IMR-90 (cell line): ENCODE data around the gene IL22.

ENCODE experiments used
- CEBPB ChIP-seq: IDR thresholded peaks from 2 replicates; pipeline ENCODE4 v1.6.1; 2012; ENCODE audit warnings: low read depth, low read length, improper control_type of control experiment
- MAFK ChIP-seq: IDR thresholded peaks from 2 replicates; pipeline ENCODE4 v1.6.1; 2012; ENCODE audit warnings: low read depth, low read length, improper control_type of control experiment
- MAZ ChIP-seq: IDR thresholded peaks from 2 replicates; pipeline ENCODE4 v1.6.1; 2012; ENCODE audit warnings: low read depth, mild to moderate bottlenecking, low read length, improper control_type of control experiment, moderate library complexity, borderline replicate concordance
- NFE2L2 ChIP-seq: fragments of 150-350 bp; IDR thresholded peaks from 2 replicates; pipeline ENCODE4 v1.6.1; 2016; ENCODE audit warnings: low read depth, mild to moderate bottlenecking, low read length
- POLR2A ChIP-seq: IDR thresholded peaks from 2 replicates; pipeline ENCODE4 v1.6.1; 2012; ENCODE audit warnings: mild to moderate bottlenecking, low read depth, low read length
- SMC3 ChIP-seq: fragments of 150-350 bp; IDR thresholded peaks from 2 replicates; pipeline ENCODE4 v1.6.1; 2016; ENCODE audit warnings: low read depth, mild to moderate bottlenecking, antibody characterized with exemption, low read length, moderate library complexity
- TF ChIP-seq, protein P1 (sequence below): conservative IDR thresholded peaks from 2 replicates; pipeline ENCODE4 v1.5.1; 2012; ENCODE audit warnings: mild to moderate bottlenecking, low read depth, low read length, improper control_type of control experiment

DNA sequence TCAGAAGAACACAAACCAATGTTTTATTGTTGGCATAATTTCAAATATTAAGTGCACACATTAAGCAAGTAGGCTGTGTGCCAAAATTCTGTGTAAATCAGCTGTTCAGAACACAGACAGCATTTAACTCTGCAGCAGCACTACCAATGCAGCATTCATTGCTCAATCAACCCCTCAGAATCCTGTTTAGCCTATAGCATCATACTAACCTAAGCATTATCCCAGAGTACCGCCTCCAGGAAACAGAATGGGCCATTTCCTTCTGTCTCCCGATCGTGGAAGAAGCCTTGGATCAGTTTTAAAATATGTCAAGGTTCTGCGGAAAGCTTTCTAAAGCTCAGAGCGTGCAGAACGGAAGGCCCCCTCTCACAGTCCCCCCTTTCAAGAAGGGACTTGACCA is 31.1 kb downstream of the IL22 start:
- TF ChIP-seq, protein P1, sequence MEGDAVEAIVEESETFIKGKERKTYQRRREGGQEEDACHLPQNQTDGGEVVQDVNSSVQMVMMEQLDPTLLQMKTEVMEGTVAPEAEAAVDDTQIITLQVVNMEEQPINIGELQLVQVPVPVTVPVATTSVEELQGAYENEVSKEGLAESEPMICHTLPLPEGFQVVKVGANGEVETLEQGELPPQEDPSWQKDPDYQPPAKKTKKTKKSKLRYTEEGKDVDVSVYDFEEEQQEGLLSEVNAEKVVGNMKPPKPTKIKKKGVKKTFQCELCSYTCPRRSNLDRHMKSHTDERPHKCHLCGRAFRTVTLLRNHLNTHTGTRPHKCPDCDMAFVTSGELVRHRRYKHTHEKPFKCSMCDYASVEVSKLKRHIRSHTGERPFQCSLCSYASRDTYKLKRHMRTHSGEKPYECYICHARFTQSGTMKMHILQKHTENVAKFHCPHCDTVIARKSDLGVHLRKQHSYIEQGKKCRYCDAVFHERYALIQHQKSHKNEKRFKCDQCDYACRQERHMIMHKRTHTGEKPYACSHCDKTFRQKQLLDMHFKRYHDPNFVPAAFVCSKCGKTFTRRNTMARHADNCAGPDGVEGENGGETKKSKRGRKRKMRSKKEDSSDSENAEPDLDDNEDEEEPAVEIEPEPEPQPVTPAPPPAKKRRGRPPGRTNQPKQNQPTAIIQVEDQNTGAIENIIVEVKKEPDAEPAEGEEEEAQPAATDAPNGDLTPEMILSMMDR = no peak
- TF ChIP-seq MAZ (no peak), POLR2A (no peak), CEBPB (peak; percentile 83), NFE2L2 (no peak), MAFK (no peak), SMC3 (no peak)
